Loucy (cell line): ENCODE measurements around the gene KDM5A.
A peak's percentile ranks its signal among the peaks of the same experiment; 100 is the strongest.
"Not testable (repeated sequence)": the region's sequence is repeated elsewhere in the genome, so short reads cannot be mapped to it uniquely, and the experiment has no call there.

Source experiments
- H2AFZ ChIP-seq: fragments of 200-600 bp; sonication (generic); 2 replicates; pipeline ENCODE4 v1.6.0; 2016; ENCODE audit warnings: antibody characterized with exemption, mild to moderate bottlenecking, low read length, moderate library complexity
- H3F3A ChIP-seq: fragments of 200-600 bp; 2 replicates; pipeline ENCODE4 v1.6.0; 2016; ENCODE audit warnings: antibody characterized with exemption, low read depth, mild to moderate bottlenecking
- H3K27me3 ChIP-seq: fragments of 200-600 bp; sonication (generic); 2 replicates; pipeline ENCODE4 v1.6.1; 2014; ENCODE audit warnings: low read length, mild to moderate bottlenecking; ENCODE audit not compliant: insufficient read depth, poor library complexity, severe bottlenecking
- H3K36me3 ChIP-seq: fragments of 200-600 bp; sonication (generic); 2 replicates; pipeline ENCODE4 v1.6.1; 2016; ENCODE audit warnings: low read length; ENCODE audit not compliant: insufficient read depth
- H3K4me1 ChIP-seq: fragments of 200-600 bp; sonication (generic); 2 replicates; pipeline ENCODE4 v1.5.1; 2014; ENCODE audit warnings: low read length, mild to moderate bottlenecking; ENCODE audit not compliant: insufficient read depth, poor library complexity, severe bottlenecking
- H3K4me2 ChIP-seq: fragments of 200-600 bp; sonication (generic); 2 replicates; pipeline ENCODE4 v1.6.0; 2014; ENCODE audit warnings: antibody characterized with exemption, low read length, low read depth, mild to moderate bottlenecking; ENCODE audit not compliant: poor library complexity, severe bottlenecking
- H3K4me3 ChIP-seq: fragments of 200-600 bp; sonication (generic); 2 replicates; pipeline ENCODE4 v1.5.1; 2014; ENCODE audit warnings: low read length, mild to moderate bottlenecking, mixed read lengths; ENCODE audit not compliant: poor library complexity, severe bottlenecking
- H3K79me2 ChIP-seq: fragments of 200-600 bp; sonication (generic); 2 replicates; pipeline ENCODE4 v1.6.1; 2014; ENCODE audit warnings: low read length; ENCODE audit not compliant: insufficient read depth
- H3K9ac ChIP-seq: fragments of 200-600 bp; sonication (generic); 2 replicates; pipeline ENCODE4 v1.6.0; 2014; ENCODE audit warnings: mild to moderate bottlenecking, low read depth, low read length, moderate library complexity; ENCODE audit not compliant: poor library complexity, severe bottlenecking
- H3K9me2 ChIP-seq: fragments of 200-600 bp; sonication (generic); replicated peaks from 2 replicates; pipeline ENCODE4 v1.6.1; 2016; ENCODE audit warnings: low read depth, low read length, mixed read lengths
- H3K9me3 ChIP-seq: fragments of 200-600 bp; sonication (generic); 2 replicates; pipeline ENCODE4 v1.6.1; 2014; ENCODE audit warnings: mild to moderate bottlenecking, antibody characterized with exemption, low read length, low read depth; ENCODE audit not compliant: insufficient read depth
- H4K20me1 ChIP-seq: fragments of 200-600 bp; sonication (generic); 2 replicates; pipeline ENCODE4 v1.6.0; 2014; ENCODE audit warnings: antibody characterized with exemption, low read length, mild to moderate bottlenecking; ENCODE audit not compliant: insufficient read depth, poor library complexity, severe bottlenecking
- EZH2phosphoT487 ChIP-seq: fragments of 200-600 bp; IDR thresholded peaks from 2 replicates; pipeline ENCODE4 v1.6.1; 2018; ENCODE audit warnings: antibody characterized with exemption, mild to moderate bottlenecking, moderate library complexity, borderline replicate concordance
- TF ChIP-seq, protein P1 (sequence below): fragments of 200-600 bp; sonication (generic); conservative IDR thresholded peaks from 2 replicates; pipeline ENCODE4 v1.5.1; 2014; ENCODE audit warnings: mild to moderate bottlenecking, antibody characterized with exemption, low read length

Gene KDM5A

DNA sequence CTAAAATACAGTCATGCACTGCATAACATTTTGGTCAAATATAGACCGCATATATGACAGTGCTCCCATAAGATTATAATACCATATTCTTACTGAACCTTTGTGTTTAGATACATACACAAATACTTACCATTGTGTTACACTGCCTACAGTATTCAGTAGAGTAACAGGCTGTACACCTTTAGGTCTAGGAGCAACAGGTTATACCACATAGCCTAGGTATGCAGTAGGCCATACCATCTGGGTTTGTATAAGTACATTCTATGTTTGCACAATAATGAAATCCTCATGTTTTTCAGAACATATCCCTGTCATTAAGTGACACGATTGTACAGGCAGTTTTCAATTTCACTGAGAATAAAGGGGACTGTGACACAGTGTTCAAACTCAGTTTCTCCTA, 22.3 kb downstream of the KDM5A start:
- Histone ChIP-seq H4K20me1 (peaks cover 7% of the 10 kb centered on the region), H3K9me3 (peaks cover 7% of the 10 kb centered on the region), H3K9ac (no peak overlapping the region), H3K27me3 (no peaks in the 10 kb centered on the region), H3F3A (peaks cover 3% of the 10 kb centered on the region; the same call in 1 of the 2 replicates), H3K4me1 (no peaks in the 10 kb centered on the region), H3K4me2 (no peak overlapping the region), H3K79me2 (peaks cover 13% of the 10 kb centered on the region), H3K36me3 (peaks cover 66% of the 10 kb centered on the region), H3K4me3 (no peak overlapping the region), H3K9me2 (no peaks in the 10 kb centered on the region), H2AFZ (no peak overlapping the region)
- TF ChIP-seq EZH2phosphoT487 = no peak
- TF ChIP-seq, protein P1, sequence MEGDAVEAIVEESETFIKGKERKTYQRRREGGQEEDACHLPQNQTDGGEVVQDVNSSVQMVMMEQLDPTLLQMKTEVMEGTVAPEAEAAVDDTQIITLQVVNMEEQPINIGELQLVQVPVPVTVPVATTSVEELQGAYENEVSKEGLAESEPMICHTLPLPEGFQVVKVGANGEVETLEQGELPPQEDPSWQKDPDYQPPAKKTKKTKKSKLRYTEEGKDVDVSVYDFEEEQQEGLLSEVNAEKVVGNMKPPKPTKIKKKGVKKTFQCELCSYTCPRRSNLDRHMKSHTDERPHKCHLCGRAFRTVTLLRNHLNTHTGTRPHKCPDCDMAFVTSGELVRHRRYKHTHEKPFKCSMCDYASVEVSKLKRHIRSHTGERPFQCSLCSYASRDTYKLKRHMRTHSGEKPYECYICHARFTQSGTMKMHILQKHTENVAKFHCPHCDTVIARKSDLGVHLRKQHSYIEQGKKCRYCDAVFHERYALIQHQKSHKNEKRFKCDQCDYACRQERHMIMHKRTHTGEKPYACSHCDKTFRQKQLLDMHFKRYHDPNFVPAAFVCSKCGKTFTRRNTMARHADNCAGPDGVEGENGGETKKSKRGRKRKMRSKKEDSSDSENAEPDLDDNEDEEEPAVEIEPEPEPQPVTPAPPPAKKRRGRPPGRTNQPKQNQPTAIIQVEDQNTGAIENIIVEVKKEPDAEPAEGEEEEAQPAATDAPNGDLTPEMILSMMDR = no peak

DNA sequence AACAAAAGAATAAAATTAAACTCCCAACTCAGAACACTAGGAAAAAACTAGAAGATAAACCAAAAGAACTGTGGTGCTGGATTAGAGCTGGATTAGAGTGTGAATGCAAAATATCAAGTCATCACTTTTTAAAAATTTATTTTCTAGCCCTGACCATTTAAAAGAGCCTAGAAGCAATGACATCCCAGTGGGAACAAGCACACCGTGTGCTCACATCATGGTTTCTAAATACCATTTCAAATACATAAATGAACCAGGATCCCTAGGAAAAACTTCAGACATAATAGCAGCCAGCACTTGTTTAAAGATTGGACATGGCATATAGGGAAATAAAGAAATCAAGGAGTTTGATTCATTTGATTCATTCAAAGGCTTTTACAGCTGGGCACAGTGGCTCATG, 30.0 kb downstream of the KDM5A start:
- Histone ChIP-seq H3K4me3 (no peak overlapping the region), H3K36me3 (peaks cover 94% of the 10 kb centered on the region), H3K9ac (no peak overlapping the region), H2AFZ (no peak overlapping the region), H3F3A (no peaks in the 10 kb centered on the region; the same call in 1 of the 2 replicates), H3K4me2 (no peak overlapping the region), H3K9me2 (no peaks in the 10 kb centered on the region), H3K9me3 (no peaks in the 10 kb centered on the region; the same call in 1 of the 2 replicates), H3K4me1 (peaks cover 9% of the 10 kb centered on the region), H3K79me2 (peaks cover 28% of the 10 kb centered on the region), H4K20me1 (peaks cover 32% of the 10 kb centered on the region), H3K27me3 (no peaks in the 10 kb centered on the region)
- no peak for TF ChIP-seq EZH2phosphoT487
- TF ChIP-seq, protein P1 = no peak

DNA sequence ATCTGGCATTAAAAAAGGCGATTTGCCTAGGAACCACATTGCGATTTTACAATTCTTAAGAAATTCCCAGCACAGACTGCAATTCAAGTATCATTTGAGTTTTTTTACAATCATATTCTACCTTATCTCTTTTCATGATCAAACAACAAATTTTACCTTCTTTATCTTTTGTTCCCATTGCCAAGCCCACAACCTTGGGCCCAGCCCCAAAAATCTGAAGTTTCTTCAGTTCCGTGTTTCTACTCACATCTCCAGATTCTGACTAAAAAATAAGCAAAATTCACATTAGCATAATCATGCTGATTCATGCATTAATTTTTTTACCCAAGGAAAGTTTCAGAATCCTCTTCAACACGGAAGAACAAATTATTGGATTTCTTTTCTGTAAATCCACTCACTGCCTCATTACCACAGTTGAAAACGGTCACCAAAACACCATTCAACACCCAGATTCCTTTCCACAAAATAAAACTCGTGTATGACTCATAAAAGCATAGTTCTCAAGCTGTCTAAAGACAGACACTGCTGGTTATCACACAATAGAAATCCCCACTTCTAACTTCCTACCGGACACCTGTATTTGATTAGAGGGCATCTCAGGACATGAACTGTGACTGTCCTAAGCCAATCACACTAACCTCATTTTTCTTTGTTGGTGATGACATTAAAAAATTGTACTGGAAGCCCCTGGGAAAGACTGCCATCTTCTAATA, 32.7 kb downstream of the KDM5A start:
- Histone ChIP-seq H3K4me2 (peak overlapping the region; percentile 3), H3K4me3 (no peak overlapping the region), H3K79me2 (peaks cover 24% of the 10 kb centered on the region), H3K9me3 (no peaks in the 10 kb centered on the region; the same call in 1 of the 2 replicates), H3K4me1 (peaks cover 9% of the 10 kb centered on the region), H4K20me1 (peaks cover 21% of the 10 kb centered on the region), H3F3A (no peaks in the 10 kb centered on the region; the same call in 1 of the 2 replicates), H3K27me3 (no peaks in the 10 kb centered on the region), H2AFZ (no peak overlapping the region), H3K36me3 (peaks cover 92% of the 10 kb centered on the region), H3K9ac (no peak overlapping the region), H3K9me2 (no peaks in the 10 kb centered on the region)
- TF ChIP-seq, protein P1 = no peak
- no peak for TF ChIP-seq EZH2phosphoT487

DNA sequence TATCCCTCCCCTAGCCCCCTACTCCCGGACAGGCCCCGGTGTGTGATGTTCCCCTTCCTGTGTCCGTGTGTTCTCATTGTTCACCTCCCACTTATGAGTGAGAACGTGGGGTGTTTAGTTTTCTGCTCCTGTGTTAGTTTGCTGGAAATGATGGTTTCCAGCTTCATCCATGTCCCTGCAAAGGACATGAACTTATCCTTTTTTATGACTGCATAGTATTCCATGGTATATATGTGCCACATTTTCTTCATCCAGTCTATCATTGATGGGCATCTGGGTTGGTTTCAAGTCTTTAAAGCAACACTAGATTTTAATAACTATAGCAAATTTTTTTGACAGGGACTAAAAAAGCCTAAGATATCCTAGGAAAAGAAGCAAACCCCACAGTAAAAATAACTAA, 37.9 kb downstream of the KDM5A start:
- not testable (repeated sequence) for H3K4me1 ChIP-seq, H3K27me3 ChIP-seq, H3F3A ChIP-seq, H3K9ac ChIP-seq, H3K9me3 ChIP-seq, H3K9me2 ChIP-seq, H2AFZ ChIP-seq, H4K20me1 ChIP-seq, H3K79me2 ChIP-seq, H3K4me2 ChIP-seq, H3K4me3 ChIP-seq
- H3K36me3 ChIP-seq = peaks cover 73% of the 10 kb centered on the region

DNA sequence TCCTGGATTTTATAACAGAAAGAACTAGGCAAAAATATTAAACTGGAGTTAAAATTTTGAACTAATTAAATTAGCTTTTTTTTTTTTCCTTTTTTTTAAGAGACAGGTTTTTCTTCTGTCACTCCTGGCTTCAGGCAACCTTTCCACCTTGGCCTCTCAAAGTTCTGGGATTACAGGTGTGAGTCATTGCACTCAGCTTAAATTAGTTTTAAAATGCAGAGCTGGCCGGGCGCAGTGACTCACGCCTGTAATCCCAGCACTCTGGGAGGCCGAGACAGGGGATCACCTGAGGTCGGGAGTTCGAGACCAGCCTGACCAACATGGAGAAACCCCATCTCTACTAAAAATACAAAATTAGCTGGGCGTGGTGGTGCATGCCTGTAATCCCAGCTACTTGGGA, 39.5 kb downstream of the KDM5A start:
- not testable (repeated sequence) for H3K9me3 ChIP-seq, H3K4me3 ChIP-seq, H3K4me2 ChIP-seq, H3K9me2 ChIP-seq, H4K20me1 ChIP-seq, H3K9ac ChIP-seq, H3K27me3 ChIP-seq, H2AFZ ChIP-seq, H3F3A ChIP-seq, H3K4me1 ChIP-seq
- H3K36me3 ChIP-seq = peaks cover 66% of the 10 kb centered on the region
- H3K79me2 ChIP-seq = peaks cover 16% of the 10 kb centered on the region
